ENCODE results near the gene DEAF1.

Gene DEAF1

GRCh38 chr11:721741-722345 lies 26.8 kb upstream of the DEAF1 start:
- DNase-seq (ENCODE audit: low read depth in 3 of 3): no peak

GRCh38 chr11:721247-721740 lies 26.3 kb upstream of the DEAF1 start:
- DNase-seq (ENCODE audit: low read depth in 3 of 3): no peak

DNA sequence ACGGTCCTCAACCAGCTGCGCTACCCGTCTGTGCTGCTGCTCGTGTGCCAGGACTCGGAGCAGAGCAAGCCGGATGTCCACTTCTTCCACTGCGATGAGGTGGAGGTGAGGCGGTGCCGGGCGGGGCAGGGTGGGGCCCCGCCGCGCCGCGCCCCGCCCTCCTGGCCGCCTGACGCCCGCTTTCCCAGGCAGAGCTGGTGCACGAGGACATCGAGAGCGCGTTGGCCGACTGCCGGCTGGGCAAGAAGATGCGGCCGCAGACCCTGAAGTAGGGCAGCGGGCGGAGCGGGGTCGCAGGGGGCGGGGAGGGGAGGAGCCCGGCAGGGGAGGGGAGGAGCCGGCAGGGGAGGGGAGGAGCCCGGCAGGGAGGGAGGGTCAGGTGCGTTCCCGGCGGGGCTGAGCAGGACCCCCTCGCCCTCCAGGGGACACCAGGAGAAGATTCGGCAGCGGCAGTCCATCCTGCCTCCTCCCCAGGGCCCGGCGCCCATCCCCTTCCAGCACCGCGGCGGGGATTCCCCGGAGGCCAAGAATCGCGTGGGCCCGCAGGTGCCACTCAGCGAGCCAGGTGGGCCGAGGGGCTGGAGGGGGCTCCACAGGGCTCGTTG lies 25.7 kb upstream of the DEAF1 start:
- DNase-seq (ENCODE audit: low read depth in 3 of 3): peak in 1 of 3 donors; percentile 61

- DNase-seq (ENCODE audit: low read depth in 3 of 3): no peak
Observed at GRCh38 chr11:720017-720641, 25.1 kb upstream of the DEAF1 start.

GRCh38 chr11:719214-720016 lies 24.4 kb upstream of the DEAF1 start:
- DNase-seq (ENCODE audit: low read depth in 3 of 3): no peak

DNA sequence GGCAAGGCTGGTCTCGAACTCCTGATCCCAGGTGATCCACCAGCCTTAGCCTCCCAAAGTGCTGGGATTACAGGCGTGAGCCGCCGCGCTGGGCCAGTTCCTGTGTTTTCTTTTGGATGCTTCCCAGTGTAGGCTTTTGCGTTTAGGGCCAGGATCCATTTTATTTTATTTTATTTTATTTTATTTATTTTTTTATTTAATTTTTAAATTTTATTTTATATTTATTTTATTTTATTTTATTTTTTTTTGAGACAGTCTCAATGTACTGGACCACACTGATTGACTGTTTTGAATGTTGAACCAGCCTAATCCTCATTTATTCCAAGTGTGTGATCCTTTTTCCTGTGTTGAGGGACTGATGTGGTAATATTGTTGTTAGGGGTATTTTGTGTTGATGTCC lies 19.4 kb upstream of the DEAF1 start:
- no peak for DNase-seq (ENCODE audit: low read depth in 3 of 3)

DNA sequence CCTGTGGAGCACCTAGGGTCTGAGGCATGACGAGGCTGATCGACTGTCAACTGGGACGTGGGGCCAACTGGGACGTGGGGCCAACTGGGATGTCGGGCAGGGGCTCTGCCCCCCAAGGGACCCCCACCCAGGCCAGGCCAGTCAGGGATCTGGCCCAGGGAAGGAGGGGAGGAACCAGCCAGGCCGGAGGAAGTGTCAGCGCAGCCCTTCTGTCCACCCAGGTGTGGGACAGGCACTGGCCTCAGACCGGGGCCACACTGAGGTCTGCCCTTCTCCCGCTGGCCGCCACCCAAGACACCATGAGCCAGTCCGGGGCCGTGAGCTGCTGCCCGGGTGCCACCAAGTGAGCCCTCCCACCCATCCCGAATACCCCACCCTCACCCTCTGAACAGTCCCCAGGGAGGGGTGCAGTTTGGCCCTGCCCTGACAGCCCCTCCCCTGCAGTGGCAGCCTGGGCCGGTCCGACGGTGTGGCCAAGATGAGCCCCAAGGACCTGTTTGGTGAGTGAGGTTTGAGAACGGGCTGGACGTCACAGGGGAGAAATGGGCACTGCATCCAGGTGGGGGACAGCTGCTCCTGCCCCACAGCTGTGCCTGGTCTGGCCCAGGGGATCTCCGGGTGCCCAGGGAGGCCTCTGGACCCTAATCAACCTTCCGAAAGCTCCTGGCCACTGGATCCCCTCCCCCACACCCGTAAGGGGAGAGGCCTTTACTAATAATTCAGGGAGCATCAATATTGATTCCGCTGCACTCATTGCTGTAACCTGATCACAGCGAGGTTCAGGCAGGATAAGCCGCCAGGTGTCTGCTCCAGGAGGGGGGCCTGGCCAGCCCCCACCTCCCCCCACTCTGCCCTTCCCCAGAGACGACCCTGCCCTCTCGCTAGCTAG lies 14.3 kb upstream of the DEAF1 start:
- DNase-seq (ENCODE audit: low read depth in 3 of 3): no peak

DNA sequence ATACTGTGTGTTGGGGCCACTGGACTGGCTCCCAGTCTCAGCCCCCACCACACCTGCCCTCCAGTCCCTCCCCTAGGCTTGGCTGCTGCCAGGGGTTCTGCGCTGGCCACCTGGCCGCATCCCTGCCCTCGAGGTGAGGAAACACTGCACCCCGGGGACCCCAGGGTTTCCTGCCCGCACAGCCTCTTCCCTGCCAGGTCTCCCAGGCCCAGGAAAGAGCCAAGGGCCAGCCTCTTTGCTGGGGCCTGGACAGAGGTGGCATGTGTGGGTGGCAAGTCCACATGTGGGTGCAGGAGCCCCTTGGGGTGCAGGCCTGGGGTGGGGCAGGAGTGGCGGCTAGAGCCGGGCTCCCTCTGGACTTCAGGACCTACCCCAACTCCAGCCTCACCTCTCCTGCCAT lies 13.5 kb upstream of the DEAF1 start:
- no peak for DNase-seq (ENCODE audit: low read depth in 3 of 3)

- DNase-seq (ENCODE audit: low read depth in 3 of 3): no peak
Observed at GRCh38 chr11:707817-708420, 12.9 kb upstream of the DEAF1 start.

DNA sequence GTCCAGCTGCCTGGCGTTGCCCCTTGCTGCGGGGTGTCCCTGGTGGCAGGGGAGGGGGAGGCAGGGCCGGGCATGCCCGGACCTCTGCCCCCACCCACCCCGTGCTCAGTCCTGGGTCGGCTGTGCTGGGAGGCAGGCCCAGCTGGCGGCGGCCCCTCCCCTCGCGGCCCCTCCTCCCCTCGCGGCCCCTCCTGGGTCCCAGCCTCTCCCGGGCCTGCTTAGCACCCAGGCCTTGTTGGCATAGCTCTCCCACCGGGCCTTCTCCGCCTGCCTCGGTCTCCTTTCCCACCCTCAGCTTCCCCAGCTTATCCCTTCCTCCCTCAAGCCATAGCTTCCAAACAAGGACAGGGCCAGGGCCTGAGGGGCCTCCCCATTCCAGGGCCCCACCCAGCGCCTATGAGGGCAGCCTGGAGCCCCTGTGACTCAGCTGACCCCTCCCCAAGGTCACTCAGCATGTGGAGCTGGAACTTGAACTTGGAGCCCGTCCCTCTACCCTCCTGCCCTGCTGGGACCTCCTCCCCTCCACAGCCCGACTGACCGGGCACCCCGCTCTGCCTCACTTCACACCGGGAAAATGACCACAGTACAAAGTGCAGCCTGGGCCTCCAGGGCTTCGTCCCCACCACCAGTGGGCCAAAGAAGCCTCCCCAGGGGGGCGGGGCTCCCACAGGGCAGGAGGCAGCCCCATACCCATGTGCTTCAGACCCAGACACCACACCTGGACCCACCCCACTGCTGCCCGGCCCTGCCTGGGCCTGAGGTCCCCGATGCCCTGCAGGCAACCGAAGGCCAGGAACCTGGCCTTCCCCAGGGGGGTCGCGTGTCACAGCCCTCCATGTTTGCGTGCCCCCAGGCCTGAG lies 12.2 kb upstream of the DEAF1 start:
- DNase-seq (ENCODE audit: low read depth in 3 of 3): no peak

- DNase-seq (ENCODE audit: low read depth in 3 of 3): no peak
Observed at GRCh38 chr11:706439-706956, 11.5 kb upstream of the DEAF1 start.

DNA sequence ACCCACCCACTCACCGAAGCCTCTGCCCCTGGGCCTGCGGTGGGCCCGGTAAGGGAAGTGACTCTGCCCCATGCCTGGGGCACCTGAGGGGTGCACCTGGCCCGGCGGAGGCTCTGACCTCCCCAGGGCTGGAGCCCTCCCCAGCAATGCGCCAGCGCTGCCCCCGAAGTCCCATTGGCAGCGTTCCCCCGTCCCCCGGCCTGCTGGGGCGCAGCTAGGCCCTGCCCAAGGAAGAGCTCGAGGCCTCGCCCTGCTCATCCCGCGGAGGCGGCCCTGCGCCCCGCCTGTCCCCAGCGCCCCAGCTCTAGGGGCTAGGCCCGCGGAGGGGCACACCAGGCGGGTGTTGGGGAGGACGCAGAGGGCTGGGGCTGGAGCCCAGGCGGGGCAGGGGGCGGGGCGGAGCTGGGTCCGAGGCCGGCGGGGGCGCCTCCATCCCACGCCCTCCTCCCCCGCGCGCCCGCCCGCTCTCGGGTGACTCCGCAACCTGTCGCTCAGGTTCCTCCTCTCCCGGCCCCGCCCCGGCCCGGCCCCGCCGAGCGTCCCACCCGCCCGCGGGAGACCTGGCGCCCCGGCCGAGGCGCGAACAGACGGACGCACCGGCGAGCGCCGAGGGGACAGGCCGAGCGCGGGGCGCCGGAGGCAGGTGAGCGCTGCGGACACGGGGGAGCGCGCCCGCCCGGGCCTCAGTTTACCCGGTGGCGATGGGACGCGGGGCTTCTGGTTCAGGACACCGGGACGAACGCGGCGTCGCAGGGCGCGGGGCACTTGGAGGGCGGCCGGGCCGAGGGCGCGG lies 10.8 kb upstream of the DEAF1 start, which contains the start of gene EPS8L2:
Gene EPS8L2, plus strand, starts transcription at position 586 of the 793 bp plus-strand sequence. CDS start 3,177 bp downstream, outside the sequence.
- DNase-seq (ENCODE audit: low read depth in 3 of 3): no peak

- DNase-seq (ENCODE audit: low read depth in 3 of 3): no peak
Observed at GRCh38 chr11:704781-705645, 10.0 kb upstream of the DEAF1 start.

GRCh38 chr11:704228-704674 lies 9.2 kb upstream of the DEAF1 start:
- no peak for DNase-seq (ENCODE audit: low read depth in 3 of 3)

DNA sequence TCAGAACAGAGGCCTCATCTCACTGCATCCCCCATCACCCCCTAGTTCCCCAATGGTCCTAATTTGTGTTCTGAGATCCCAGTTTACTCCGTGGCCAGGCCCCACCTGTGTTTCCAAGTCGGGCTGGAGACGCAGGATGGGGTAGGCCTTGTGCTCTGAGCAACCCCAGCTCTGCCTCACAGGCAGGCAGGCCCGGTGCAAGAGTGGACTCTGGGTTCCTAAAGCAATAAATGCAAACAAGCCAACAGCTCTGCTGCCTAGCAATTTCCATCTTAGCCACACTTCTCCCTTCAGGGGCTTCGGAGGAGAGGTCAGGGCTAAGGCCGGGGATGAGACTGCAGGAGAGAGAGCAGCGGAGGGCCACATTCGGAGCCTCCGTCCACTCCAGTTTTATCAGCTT lies 8.5 kb upstream of the DEAF1 start:
- no peak for DNase-seq (ENCODE audit: low read depth in 3 of 3)

DNA sequence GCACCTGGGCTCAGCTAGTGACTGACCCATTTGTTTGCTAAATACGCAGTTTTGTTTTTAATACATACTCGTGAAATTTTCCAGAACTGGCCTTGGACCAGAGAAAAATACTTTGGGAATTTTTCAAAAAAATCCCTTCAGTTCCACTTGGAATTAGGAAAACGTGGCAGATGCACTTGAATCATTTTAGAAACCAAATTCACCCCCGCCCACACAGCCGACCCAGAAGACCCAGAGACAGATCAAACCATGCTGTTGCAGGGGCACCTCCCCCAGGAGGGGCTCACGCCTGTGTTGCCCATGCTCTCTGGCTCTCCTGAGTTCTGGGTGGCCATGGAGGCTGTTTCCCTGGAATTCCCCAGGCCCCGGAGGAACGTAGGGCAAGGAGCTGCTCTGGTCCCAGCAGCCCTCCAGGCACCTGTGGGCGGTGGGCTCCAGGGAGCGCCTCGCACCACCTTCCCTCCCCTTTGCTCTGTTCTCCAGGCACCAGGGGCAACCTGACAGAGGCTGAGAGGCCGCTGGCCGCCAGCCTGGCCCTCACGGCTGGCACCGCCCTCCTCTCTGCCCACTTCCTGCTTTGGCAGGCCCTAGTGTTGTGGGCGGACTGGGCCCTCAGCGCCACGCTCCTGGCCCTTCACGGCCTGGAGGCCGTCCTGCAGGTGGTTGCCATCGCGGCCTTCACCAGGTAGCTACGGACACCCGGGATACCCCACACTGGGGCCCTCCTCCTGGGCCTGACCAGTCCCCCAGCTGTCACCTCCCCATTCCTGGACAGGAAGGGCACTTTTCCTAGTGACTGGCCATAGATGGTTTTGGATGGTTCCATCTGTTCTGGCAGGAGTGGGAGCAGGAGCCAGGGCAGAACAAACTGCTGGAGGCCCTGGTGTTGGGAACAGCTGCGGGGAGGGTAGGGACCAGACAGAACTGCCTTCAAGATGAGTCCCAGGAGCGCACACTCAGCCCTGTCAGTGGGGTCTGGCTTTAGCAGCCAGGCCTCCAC lies 7.7 kb upstream of the DEAF1 start:
- DNase-seq (ENCODE audit: low read depth in 3 of 3): no peak

Measured in stimulated activated CD4-positive, alpha-beta T cell treated with anti-CD3 and anti-CD28 coated beads, TNF-alpha, amount 100 ng/mL, for 48 hours (primary cell).